HG03342 (cell line): Measurements from ENCODE around the gene ZMYM3.
A peak's percentile ranks its signal among the peaks of the same experiment; 100 is the strongest.
"Not testable (repeated sequence)": the region's sequence is repeated elsewhere in the genome, so short reads cannot be mapped to it uniquely, and the experiment has no call there.

Source experiments
- ATAC-seq: cut with Tn5 transposase; IDR thresholded peaks from one replicate; pipeline ENCODE4 v1.9.1; 2021; ENCODE audit warnings: mild to moderate bottlenecking, moderate library complexity; ENCODE audit not compliant: unreplicated experiment

The ZMYM3 gene

DNA sequence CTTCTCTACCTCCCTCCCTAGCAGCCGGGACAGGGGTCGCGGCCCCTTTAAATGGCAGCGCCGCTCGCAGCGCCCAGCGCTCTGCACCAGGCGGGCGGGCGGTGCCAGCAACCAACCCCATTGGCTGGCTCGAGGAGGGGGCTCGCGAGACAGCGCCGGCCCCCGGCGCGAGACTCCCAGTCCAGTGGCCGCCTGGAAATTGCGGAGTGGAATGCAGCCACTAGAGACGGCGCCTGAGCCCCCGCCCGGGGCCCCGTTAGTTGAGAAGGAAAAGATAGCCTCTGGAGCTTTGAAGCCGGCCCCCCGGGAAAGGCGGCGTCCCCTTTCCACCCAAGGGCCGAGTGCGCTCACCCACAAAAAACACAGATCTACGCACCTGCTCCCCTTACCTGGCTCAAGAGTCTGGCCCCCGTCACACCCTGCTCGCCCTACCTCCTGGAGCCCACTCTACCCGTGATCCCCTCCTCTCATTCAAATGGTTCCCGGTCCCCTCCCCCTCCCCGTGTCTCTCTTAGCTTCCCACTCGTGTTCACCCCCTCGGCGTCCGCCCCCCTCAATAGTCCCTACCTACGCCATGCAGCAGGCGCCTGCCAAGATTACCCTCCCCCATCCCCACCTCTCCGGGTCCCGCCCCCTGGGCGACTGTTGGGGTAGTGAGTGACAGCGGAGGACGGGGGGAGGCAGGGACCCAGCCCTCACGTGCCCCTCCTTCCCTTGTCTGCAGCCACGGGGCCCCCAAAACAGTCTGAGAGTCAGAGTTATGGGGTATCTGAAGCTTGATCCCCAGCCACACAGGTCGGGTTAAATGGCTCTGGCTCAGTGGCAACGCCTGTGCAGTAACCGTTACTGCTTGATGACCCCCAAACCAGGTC, at the start of gene ZMYM3:
Gene ZMYM3, minus strand, starts transcription at position 49 of the 872 bp plus-strand sequence. CDS start 885 bp downstream, outside the sequence.
- ATAC-seq, result peak; percentile 86

DNA sequence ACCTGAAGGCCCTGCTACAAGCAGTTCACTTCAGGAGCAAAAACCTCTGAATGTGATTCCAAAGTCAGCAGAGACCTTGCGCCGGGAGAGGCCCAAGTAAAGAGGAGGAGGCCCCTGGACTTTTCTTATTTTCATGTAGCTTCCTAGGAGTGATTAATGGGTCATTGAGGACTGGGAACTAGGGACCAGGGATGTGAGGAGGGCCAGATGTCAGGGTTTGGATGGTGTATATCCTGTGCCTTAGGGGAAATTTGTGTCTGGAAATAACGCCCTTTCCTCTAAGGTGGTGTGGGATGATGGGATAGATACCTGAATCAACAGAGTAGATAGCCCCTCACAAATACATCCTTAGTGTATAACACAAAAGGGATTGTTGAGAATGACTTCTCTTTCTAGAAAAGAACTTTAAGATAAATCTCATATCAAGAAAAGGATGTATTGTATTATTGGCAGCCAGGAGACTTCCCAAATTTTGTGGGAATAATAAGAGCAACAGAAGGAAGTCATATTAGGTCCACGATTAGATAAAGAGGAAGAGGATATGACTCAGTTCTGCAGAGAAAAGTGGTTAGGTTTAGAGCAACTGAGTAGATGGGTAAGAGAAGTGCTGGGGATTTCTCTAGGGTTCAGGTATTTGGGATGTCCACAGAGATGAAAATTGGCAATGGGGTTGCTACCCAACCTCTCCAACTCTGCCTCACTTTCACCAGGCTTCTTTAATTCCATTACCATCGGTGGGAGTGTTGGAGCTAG, 48.7 kb upstream of the ZMYM3 start:
- ATAC-seq, result no peak

DNA sequence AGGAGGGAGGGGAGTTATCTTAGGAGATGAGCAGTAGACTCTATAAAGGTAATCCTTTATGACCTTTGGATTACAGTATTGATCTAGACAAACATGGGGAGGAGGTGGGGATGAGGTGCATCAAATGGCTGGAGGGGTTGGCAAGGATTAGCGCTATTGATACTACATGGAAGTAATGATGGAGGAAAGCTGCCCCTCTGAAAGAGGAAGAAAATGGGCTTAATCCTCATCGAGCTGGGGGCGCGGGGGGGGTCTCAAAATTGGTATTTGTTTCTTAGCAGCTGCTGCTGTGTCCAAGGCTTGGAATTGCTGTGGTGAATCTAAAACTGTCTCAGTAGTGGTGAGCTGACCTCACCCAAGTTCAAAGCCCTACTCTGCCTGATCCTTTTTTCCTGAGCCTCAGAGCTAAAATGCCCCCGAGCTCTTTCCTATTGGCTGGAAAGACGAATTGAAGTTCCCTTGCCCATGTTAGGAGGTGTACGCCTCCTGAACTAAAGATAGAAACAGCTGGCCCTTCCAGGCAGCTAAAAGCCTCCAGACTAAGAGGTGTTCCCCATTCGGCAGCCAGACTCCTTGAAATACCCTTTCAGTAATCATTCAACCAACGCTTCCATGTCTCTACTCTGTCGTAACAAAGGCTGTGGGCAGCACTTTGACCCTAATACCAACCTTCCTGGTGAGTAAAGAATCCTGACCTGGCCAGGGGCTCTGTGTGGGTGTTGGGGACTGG, 47.4 kb upstream of the ZMYM3 start, which contains the start of gene ITGB1BP2:
Gene ITGB1BP2, plus strand, starts transcription at position 556 of the 730 bp plus-strand sequence. Its CDS starts 57 bp downstream, at position 613.
- ATAC-seq, result no peak

DNA sequence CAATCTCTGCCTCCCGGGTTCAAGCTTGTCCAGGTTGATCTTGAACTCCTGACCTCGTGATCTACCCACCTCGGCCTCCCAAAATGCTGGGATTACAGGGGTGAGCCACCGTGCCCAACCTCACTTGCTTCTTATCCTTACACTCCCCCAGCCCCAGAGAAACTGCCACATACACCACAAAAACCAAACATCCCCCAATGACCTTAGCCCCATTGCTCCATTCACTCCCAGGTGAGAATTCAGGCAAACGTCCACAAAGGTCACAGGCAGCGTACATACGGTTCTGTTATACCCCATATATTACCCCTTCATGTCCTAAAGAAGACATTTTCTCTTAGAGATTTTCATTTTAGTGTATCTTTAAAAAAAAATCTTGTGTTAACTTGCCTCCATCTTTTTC, 46.6 kb upstream of the ZMYM3 start:
- not testable (repeated sequence) for ATAC-seq

DNA sequence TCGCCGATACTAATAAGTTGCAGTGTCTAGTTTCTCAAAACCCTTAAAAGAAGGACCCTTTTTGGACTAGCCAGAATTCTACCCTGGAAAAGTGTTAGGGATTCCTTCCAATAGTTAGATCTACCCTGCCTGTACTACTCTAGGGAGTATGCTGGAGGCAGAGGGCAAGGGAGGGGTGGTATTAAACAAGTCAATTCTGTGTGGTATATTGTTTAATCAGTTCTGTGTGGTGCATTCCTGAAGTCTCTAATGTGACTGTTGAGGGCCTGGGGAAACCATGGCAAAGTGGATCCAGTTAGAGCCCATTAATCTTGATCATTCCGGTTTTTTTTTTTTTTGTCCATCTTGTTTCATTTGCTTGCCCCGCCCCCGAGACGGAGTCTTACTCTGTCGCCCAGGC, 46.1 kb upstream of the ZMYM3 start:
- ATAC-seq, result not testable (repeated sequence)

DNA sequence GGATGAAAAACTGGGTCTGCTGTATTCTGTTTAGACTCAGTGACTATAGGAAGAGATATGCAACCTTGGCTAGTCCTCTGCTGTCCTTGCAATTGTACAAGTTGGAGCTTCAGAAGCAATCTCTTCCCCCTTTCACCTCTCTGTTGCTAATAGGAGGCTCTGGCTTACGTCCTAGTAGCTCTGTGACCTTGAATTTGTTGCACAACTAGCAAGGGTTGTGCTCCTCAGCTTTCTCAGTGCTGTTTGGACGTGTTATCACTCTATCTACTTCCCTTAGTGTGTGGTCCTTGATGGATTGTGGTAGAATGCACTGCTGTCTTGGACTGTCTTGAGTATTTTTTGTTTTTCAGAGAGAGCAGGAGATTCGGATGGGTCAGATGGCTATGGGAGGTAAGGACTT, 44.2 kb upstream of the ZMYM3 start:
- ATAC-seq, result no peak

DNA sequence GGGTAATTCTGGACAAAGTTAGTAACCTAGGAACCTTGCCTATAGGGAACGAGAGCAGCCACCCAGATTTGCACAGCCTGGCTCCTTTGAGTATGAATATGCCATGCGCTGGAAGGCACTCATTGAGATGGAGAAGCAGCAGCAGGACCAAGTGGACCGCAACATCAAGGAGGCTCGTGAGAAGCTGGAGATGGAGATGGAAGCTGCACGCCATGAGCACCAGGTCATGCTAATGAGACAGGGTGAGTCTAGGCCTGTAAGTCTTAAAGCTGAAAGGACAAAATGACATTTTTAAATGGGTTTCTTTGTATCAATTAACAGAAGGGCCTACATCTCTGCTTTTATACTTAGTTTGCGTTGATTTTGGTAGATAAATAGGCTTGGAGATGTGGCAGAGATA, 42.9 kb upstream of the ZMYM3 start:
- ATAC-seq, result no peak

DNA sequence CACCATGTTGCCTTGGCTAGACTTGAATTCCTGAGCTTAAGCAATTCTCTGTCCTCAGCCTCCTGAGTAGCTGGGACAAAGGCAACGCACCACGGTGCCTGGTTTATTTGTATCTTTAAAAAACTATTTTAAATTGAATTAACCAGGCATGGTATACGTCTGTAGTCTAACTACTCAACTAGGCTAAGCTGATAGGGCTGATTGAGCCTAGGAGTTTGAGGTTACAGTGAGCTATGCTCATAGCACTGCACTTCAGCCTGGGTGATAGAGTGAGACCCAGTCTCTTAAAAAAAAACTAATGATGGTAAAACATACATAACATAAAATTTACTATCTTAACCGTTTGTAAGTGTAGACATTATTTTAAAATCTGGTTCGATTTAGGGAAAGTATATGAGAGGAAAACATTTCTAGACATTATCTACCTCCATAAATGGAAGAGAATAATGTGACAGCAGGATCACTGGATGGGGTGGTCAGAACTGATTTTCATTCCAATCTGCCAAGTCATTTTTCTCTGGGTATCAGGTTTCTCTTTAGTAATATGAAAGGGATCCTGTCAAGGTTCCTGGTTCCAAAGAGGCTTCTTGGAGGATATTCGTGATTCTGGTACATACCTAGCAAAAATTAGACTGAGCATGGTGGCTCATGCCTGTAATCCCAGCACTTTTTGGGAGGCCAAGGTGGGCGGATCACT, 38.9 kb upstream of the ZMYM3 start:
- ATAC-seq, result no peak

DNA sequence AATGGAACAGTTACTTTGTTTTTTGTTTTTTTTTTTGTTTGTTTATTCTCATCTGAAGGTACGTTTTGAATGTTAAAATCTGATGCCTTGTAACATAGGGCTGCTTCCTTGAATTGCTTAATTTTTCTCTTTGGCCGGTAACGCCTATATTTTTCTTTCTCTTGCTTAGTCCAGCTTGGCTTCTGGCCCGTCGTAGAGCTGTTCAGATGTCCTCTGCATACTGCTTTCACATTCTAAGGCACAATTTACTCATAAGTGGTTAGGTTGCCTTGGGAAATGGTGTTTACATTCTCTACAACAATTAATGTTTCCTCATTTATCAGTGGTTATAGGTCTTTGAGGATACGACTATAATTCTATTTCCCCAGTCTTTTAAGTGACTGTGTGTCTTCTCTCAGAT, 37.4 kb upstream of the ZMYM3 start:
- no peak for ATAC-seq

DNA sequence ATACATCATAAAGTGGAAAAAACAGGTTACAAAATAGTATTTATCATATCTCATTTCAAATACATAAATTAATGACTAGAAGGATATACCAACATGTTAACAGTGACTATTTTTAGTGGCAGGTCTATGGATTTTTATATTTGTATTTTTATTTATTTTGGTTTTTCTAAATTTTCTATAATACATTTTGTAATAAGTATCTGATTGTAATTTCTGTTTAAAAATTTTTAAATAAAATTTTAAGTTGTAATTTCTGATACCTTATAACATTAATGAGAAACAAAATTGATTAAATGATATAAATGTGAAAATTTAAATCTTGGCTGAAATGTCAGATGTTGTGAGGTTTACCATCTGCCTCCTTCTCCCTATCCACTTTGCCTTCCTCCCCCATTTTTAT, 32.0 kb upstream of the ZMYM3 start:
- ATAC-seq, result no peak

DNA sequence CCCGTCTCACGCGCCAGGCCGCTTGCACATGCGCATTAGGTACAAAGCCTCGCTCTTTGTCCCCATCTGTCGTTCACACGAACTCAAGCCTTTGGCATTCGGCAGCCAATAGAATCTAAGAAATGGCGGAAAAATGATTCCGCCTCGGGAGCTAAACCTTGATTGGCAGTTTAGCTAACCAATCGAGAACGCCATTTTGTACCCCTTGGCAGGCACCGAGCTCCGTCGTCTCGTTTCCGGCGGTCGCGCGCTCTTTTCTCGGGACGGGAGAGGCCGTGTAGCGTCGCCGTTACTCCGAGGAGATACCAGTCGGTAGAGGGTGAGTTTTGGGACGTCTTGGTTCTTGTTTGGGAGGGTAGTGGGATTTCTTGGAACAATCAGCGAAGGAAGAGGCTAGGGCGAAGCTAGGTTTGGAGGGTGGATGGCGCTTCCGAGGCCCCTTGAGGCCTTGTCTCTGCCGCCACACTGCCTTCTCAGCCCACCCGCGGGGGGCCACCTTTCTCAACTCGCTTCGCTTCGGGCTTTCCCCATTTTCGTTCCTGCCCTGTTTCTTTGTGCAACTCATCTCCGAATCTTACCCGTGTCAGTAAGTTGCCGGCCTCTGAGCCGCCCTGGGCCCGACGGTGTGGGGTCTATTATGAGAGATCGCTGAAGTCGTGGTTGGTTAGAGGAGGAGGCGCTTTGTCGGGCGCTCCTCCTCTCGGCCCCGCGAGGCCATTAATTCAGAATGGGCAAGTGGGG, 29.6 kb upstream of the ZMYM3 start, which contains the start of gene NONO:
Gene NONO, plus strand, starts transcription at position 233 of the 741 bp plus-strand sequence. CDS start 7,003 bp downstream, outside the sequence.
- ATAC-seq, result peak; percentile 80

DNA sequence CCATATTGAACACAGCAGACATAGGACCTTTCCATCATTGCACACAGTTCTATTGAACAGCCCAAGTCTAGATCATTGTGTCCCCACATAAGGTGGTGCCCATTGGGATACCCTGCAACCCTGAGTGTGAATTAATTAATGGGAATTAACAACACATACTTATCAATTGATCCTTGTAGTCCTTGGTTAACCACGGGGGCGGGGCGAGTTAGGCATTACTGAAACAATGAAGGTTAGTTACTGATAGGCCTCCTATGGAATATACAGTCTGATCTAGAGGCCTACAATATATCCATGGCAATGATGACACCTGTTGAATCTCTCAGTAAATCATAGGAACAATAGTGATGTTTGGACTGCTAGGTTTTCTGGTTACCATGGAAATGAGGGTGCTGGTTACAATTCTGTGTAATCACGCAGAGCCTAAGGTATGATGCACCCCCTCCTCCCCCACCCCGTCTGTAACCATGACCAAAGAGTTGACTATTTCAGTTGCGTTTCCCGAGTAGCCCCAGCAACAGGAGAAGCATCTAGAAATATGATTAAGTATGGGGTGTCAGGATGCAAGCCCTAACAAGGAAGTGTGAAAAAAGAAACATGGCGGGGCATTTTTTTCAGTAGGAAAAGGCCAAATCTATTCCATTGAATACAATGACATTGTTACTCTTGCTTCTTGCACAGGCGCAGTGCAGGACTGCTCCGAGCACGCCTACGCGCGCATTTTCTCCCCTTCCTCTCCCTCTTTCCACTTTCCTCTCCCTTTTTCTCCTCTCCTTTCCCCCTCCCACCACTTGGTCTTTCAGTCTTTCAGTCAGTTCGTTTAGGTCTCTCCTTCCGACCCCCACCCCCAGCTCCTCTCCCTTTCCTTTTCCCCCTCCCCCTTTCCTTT, 28.8 kb upstream of the ZMYM3 start:
- peak; percentile 41 for ATAC-seq

DNA sequence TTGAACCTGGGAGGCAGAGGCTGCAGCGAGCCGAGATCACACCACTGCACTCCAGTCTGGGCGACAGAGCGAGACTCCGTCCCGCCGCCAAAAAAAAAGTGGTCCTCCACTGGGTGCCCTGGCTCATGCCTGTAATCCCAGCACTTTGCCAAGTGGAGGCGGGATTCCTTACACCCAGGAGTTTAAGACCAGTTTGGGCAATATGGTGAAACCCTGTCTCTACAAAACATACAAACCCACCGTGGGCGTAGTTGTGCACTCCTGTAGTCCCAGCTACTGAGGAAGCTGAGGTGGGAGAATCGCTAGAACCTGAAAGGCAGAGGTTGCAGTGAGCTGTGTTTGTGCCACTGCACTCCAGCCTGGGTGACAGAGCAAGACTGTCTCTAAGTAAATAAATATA, 27.4 kb upstream of the ZMYM3 start:
- ATAC-seq, result not testable (repeated sequence)

DNA sequence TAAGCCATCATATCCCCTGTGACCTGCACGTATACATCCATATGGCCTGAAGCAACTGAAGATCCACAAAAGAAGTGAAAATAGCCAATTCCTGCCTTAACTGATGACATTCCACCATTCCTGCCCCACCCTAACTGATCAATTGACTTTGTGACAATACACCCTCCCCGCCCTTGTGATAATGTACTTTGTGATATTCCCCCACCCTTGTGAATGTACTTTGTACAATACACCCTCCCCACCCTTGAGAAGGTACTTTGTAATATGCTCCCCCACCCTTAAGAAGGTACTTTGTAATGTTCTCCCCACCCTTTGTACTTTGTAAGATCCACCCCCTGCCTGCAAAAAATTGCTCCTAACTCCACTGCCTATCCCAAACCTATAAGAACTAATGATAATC, 18.4 kb upstream of the ZMYM3 start:
- ATAC-seq, result not testable (repeated sequence)

DNA sequence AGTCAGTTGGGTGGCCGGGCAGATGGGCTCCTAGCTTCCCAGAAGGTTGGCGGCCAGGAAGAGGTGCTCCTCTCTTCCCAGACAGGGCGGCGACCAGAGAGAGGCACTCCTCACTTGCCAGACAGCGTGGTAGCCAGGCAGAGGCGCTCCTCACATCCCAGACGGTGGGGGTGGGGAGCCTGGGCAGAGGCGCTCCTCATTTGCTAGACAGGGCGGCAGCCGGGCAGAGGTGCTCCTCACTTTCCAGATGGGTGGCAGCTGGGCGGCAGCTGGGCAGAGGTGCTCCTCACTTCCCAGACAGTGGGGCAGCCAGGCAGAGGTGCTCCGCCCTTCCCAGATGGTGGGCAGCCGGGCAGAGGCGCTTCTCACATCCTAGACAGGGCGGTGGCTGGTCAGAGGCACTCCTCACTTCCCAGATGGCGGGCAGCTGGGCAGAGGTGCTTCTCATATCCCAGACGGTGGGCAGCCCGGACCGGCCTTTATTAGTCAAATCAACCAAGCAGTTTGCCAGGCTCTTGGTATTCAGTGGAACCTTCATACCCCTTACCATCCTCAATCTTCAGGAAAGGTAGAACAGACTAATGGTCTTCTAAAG, 16.0 kb upstream of the ZMYM3 start:
- no peak for ATAC-seq

DNA sequence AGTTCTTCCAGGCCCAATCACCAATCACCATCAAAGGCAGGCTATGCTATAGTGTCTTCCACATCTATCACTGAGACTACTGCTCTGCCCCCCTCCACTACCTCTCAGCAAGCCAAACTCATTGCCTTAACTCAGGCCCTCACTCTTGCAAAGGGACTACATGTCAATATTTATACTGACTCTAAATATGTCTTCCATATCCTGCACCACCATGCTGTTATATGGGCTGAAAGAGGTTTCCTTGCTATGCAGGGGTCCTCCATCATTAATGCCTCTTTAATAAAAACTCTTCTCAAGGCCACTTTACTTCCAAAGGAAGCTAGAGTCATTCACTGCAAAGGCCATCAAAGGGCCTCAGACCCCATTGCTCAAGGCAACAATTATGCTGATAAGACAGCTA, 14.7 kb upstream of the ZMYM3 start:
- ATAC-seq, result not testable (repeated sequence)

DNA sequence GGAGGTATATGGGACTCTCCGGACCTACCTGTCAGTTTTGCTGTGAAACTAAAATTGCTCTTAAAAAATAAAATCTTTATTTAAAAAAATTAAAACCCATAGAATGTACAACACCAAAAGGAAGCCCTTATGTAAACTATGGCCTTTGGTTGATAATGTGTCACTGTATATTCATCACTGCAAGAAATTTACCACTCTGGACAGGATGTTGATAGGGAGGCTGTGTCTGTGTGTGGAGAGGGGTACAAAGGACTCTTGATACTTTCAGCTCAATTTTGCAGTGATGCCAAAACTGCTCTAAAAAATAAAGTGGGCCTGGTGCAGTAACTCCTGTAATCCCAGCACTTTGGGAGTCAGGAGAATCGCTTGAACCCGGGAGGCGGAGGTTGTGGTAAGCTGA, 2.9 kb upstream of the ZMYM3 start:
- ATAC-seq, result no peak

DNA sequence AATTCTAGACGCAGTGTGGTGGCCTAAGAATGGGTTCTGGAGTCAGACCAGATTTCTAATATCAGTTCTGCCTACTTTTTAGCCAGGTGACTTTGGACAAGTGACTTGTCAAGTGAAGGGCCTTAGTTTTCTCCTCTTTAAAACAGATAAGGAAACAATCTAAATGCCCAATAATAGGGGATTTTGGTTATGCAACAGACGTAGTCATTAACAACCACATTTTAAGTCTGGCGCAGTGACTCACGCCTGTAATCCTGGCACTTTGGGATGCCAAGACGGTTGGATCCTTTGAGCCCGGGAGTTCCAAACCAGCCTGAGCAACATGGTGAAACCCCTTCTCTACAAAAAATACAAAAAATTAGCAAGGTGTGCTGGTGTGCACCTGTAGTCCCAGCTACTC, 2.1 kb upstream of the ZMYM3 start:
- ATAC-seq, result no peak
